A549 (cell line): ENCODE data around the gene CHEK1.

ENCODE experiments used
- CHD2 ChIP-seq: fragments of 150-350 bp; IDR thresholded peaks from 2 replicates; pipeline ENCODE4 v1.6.1; 2014; ENCODE audit warnings: low read length; ENCODE audit not compliant: partially characterized antibody
- CTCF ChIP-seq: fragments of >200 bp; sonication (Bioruptor Twin); formaldehyde crosslinking; IDR thresholded peaks from 3 replicates; pipeline ENCODE4 v1.5.1; 2016
- EP300 ChIP-seq, 2 experiments: fragments of >200 bp; sonication (Bioruptor Twin); formaldehyde crosslinking; IDR thresholded peaks; 2 replicates in 1 of 2; 3 replicates in 1 of 2; pipeline ENCODE4 v1.6.1; 2016 to 2017
- ESRRA ChIP-seq: fragments of 150-350 bp; IDR thresholded peaks from 2 replicates; pipeline ENCODE4 v1.6.1; 2014; ENCODE audit warnings: mild to moderate bottlenecking, low read length, borderline replicate concordance
- HDAC2 ChIP-seq: fragments of 200-600 bp; sonication (generic); IDR thresholded peaks from 2 replicates; pipeline ENCODE4 v1.6.1; 2016
- JUN ChIP-seq, 2 experiments: fragments of >200 bp; sonication (Bioruptor Twin); formaldehyde crosslinking; IDR thresholded peaks; 2 replicates in 1 of 2; 3 replicates in 1 of 2; pipeline ENCODE4 v1.6.1; 2016 to 2017
- POLR2A ChIP-seq: IDR thresholded peaks from 2 replicates; pipeline ENCODE4 v1.6.1; 2012; ENCODE audit warnings: mild to moderate bottlenecking, low read length
- ZFP36 ChIP-seq: fragments of 450-650 bp; IDR thresholded peaks from 2 replicates; pipeline ENCODE4 v1.6.1; 2014; ENCODE audit warnings: borderline replicate concordance; ENCODE audit not compliant: partially characterized antibody
- TF ChIP-seq, protein P1 (sequence below): fragments of 450-650 bp; IDR thresholded peaks from 2 replicates; pipeline ENCODE4 v1.6.1; 2014; ENCODE audit warnings: antibody characterized with exemption

DNA sequence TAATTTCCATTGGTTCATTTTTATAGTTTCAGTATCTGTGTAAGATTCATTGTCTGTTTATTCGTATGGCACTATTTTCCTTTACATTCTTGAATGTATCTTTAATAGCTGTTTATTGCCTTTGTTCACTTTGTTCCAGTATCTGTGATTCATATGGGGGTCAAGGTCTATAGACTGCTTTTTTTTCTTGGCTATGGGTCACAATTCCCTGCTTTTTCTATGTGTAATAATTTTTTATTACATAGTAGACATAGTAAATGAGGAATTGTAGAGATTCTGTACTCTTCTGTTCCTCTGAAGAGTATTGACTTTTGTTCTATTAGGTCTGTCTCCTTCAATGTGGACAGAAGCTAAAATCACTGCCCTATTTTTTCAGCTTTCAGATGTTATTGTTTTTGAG is 45.2 kb downstream of the CHEK1 start:
- no peak for TF ChIP-seq POLR2A
- TF ChIP-seq, protein P1, sequence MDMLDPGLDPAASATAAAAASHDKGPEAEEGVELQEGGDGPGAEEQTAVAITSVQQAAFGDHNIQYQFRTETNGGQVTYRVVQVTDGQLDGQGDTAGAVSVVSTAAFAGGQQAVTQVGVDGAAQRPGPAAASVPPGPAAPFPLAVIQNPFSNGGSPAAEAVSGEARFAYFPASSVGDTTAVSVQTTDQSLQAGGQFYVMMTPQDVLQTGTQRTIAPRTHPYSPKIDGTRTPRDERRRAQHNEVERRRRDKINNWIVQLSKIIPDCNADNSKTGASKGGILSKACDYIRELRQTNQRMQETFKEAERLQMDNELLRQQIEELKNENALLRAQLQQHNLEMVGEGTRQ: no peak
- TF ChIP-seq EP300 (IDR thresholded peaks at IDR 0.05): no peak
- no peak for TF ChIP-seq ESRRA
- TF ChIP-seq HDAC2: no peak
- TF ChIP-seq JUN (IDR thresholded peaks at IDR 0.05): no peak
- no peak for TF ChIP-seq CTCF
- TF ChIP-seq CHD2: no peak
- TF ChIP-seq ZFP36: no peak
